ENCODE results near the gene RNF227.

Gene RNF227

DNA sequence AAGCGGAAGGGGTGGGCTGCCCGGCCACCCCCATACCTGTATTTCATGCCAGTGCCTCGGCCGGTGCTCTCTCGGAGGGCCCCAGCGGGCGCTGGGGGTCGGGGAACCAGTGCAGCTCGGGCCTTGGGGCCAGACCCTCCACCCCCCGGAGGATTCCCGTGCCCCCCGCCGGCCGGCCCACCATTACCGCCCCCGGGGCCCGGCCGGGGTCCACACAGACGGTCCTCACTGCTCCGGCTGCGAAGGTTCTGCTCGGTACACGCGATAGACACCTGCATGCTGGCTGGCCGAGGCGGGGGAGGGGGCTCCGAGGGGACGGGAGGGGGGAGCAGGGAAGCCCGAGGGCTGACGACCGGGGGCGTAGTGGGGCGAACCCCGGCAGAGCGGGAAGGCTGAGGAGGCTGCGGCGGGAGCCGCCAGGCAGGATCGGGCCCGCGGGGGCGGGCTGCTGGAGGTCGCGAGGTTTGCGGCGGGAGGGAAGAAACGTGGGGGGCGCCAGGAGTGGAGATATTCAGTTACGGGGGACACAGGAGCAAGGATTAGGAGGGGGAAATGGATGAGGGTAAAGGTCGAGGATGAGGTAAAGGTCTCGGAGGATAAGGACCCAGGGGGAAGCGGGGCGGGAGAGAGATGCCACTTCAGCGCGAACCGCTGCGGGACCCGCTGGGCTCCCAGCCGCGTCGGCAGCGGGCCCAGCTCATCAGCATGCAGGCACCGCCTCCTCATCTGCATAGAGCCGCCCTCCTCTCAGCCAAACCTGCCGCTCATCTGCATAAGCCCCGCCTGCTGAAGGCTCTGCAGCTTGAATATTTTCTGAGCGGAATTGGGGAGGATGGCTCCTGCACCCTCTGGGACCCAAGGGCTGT, 13.3 kb upstream of the RNF227 start, which contains the start of gene KCNAB3:
TSS of gene KCNAB3 (minus strand) at position 699 of the 866 bp plus-strand sequence. CDS start at position 278, 421 bp downstream.
- peak; percentile 52 for DNase-seq (ENCODE audit: low read depth)

- no peak for DNase-seq (ENCODE audit: low read depth)
These were observed 11.5 kb upstream of the RNF227 start for GRCh38 chr17:7927596-7927995.

- DNase-seq (ENCODE audit: low read depth), result peak; percentile 69
These were observed 6.9 kb upstream of the RNF227 start for GRCh38 chr17:7922845-7923628.

DNA sequence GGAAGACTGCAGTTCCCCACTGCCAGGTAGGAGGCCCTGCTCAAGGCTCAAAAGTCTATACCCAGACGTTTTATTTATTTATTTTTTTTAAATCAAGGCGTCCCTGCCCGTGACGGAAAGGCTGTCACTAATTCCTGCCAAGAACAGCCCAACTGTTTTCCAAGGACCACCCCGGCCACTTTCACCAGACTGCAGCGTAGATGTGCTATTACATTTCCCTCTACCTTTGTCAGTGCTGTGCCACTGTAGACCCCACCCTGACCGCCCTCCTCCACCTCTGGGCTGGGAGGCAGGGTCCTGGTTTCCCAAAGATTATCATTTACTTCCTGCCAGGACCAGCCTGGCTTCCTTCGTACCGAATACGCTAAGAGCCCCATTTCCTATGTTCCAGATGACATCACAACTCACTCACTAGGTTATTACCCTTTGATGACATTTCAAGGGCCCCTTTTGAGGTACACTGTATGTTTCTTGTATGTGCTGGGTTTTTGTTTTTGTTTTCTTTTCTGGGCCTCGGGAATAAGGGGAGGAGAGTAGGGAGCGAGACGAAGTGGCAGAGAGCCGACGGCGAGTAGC, 6.3 kb upstream of the RNF227 start:
- no peak for DNase-seq (ENCODE audit: low read depth)

GRCh38 chr17:7916808-7917207, 719 bp upstream of the RNF227 start:
- no peak for DNase-seq (ENCODE audit: low read depth)

DNA sequence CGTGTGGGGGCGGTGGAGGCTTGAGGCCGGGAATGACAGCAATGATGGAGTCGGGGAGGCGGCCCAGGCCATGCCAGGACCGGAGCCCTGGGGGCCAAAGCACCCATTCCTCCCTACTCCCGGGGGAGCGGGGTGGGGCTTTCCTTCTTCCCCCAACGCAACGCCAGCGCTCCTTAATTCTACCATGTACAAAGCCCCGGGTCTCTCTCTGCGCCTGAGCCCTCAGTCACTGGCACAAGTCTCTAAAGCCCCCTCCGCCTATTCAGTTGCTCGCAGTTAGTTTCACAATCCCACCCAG, 245 bp upstream of the RNF227 start:
- no peak for DNase-seq (ENCODE audit: low read depth)

DNA sequence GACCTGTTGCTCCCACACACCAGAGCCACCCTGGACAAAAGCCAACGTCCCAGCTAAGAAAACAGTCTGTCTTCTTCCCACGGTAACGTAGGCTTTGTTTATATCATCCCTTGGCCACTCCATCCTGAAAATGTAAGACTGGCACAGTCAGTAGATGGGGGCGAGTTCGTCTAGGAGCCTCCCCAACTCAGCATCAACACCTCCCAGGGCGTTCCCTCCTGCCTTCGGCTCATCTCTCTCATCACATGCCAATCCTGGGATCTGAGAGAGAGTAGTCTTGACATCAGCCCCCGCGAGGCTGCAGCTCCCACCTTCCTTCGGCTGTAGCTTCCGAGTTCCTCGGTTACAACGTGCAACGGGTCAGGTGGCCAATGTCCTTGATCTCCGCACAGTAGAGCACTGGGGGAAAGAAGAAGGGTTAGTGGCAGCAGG, 894 bp downstream of the RNF227 start:
- no peak for DNase-seq (ENCODE audit: low read depth)

DNA sequence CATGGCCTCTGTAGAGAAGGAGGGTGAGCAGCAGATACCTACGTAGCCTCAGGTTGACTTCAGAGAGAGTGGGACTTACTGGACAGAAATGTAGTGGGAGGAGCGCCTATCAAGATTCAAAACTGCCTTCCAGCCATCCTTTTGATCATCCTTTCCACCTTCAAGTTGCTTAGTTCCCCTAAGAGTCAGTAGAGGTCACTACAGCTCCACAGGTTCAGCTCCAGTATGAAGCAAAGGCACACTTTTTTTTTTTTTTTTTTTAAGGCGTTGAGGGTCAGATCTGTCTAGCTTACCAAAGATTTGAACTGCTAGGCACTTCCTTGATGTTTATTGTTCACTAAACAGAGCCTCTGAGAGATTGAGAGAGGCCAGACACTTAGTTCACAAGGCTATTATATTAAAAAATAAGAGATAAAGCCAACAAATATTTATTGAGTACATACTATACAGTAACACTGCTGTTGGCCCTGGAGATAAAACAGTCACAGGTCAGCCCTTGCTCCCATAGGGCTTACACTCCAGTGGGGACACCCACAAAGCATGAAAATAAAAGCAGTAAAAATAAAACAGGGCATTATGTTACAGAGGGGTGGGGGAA, 3.1 kb downstream of the RNF227 start:
- DNase-seq (ENCODE audit: low read depth), result no peak

DNA sequence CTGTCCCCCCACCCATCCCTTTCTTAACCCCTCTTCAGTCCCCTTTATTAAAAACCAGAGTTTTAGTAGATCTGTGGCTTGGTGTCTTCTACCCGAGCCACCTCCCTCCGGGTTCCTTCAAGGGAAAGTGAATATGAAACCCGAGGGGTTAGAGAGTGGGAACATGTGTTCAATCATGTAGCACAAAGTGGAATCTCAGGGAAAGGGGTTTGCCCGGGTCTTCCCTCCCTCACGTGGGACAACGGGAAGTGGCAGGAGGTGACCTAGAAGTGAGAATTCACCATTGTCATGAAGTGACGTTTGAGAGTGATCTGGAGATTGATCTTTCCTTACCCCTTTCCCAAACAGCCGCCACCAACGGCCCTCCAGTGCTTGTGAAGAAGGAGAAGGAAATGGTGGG, 5.0 kb downstream of the RNF227 start:
- no peak for DNase-seq (ENCODE audit: low read depth)

DNA sequence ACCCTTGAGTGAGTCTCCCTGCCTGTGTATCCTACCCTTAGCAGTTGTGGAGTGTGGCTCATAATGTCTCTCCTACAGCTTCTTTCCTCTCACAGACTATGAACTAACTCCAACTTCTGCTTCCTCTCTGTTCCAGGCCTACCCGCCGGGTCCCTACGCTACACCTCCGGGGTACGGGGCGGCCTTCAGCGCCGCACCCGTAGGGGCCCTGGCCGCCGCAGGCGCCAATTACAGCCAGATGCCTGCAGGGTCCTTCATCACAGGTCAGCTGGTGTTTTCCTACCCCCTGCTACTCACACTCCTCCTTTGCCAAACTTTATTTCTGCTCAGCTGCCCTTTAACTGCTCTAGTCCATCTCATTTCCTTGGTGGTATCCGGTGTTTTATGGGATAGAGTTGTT, 5.4 kb downstream of the RNF227 start:
- DNase-seq (ENCODE audit: low read depth), result no peak

DNA sequence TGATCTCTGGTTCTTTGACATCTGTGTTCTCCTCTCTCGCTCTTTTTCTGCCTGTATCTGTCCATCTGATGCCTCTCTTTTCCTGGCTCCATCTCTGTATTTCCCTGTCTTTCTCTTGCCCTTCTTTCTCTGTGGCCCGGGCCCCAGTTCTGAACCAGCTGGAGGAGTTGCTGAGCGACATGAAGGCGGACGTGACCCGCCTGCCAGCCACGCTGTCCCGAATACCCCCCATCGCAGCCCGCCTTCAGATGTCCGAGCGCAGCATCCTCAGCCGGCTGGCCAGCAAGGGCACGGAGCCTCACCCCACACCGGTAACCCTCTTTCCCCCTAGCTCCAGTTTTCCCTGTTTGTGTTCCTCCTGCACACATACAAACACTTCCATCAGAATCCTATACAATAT, 5.8 kb downstream of the RNF227 start:
- no peak for DNase-seq (ENCODE audit: low read depth)

DNA sequence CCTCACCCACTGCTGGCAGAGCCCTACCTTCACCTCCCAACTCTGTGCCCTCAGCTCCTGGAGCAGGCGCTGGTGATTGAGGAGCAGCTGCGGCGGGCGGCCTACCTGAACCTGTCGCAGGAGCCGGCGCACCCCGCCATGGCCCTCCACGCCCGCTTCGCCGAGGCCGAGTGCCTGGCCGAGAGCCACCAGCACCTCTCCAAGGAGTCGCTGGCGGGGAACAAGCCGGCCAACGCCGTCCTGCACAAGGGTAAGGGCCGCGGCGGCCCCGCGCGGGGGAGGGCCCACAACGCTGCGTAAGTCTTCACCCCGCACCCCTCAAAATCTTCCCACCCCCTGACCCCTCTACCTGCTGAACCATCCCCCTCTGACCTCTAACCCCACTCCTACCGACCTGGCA, 7.0 kb downstream of the RNF227 start:
- no peak for DNase-seq (ENCODE audit: low read depth)

- DNase-seq (ENCODE audit: low read depth), result no peak
These were observed 12.7 kb downstream of the RNF227 start for GRCh38 chr17:7903154-7904103.

- no peak for DNase-seq (ENCODE audit: low read depth)
These were observed 18.3 kb downstream of the RNF227 start for GRCh38 chr17:7897773-7898172.

DNA sequence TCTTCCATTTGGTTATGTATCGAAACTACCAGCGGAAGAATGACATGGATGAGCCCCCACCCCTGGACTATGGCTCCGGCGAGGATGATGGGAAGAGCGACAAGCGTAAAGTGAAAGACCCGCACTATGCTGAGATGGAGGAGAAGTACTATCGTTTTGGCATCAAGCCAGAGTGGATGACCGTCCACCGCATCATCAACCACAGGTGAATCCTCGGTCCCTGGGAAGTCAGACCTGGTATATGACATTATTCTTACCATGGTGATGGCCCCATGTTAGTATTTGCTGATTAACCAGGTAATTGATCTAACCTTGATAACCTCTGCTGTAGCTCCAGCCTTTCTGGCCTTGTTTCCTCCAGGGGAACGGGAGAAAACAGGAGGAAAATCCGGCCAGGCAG, 19.0 kb downstream of the RNF227 start:
- DNase-seq (ENCODE audit: low read depth), result no peak

DNA sequence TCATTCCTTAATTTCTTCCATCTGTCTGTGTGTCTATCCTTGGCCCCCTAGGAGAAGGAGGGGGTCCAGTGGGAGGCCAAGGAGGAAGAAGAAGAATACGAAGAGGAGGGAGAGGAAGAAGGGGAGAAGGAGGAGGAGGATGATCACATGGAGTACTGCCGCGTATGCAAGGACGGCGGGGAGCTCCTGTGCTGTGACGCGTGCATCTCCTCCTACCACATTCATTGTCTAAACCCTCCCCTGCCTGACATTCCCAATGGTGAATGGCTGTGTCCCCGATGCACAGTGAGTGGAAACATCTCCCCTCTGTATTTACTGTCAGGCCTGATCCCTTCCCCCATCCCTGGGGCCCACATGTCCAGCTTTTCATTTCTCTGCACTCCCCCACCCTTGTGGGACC, 21.2 kb downstream of the RNF227 start:
- no peak for DNase-seq (ENCODE audit: low read depth)

DNA sequence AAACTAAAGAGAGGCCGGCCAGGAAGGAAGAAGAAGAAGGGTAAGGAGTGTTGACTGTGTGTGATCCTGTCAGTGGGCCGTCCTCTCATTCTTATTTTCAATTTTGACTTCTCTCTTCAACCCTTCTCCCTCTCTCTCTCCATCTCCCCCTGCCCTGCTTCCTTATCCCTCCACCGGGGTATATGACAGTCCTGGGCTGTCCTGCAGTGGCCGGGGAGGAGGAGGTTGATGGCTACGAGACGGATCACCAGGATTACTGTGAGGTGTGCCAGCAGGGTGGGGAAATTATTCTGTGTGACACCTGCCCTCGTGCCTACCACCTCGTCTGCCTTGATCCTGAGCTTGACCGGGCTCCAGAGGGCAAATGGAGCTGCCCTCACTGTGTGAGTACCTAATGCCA, 21.9 kb downstream of the RNF227 start:
- no peak for DNase-seq (ENCODE audit: low read depth)

DNA sequence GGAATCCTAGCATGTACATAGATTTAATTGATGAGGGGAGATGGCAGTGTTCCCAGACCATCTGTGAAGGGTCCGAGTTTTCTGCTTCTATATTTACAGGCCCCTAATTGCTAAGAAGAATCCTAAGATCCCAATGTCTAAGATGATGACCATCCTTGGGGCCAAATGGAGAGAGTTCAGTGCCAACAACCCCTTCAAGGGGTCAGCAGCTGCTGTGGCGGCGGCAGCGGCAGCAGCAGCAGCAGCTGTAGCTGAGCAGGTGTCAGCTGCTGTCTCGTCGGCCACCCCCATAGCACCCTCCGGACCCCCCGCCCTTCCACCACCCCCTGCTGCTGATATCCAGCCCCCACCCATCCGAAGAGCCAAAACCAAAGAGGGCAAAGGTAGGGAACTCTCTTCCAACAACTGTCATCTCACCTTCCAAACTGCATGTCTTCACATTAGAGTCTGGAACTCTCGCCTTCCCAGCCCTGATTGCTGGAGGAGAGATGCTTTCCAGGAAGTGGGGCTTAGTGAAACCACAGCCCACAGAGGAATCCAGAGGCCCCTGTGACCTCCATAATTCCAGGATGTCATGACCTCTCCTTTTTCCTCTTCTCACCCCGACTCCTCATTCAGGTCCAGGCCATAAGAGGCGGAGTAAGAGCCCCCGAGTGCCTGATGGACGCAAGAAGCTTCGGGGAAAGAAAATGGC, 22.8 kb downstream of the RNF227 start:
- no peak for DNase-seq (ENCODE audit: low read depth)

GRCh38 chr17:7889166-7889955, 26.7 kb downstream of the RNF227 start:
- DNase-seq (ENCODE audit: low read depth), result no peak
